HG02938 (cell line): ENCODE results near the gene NPBWR2.
"Not testable (repeated sequence)": the region's sequence is repeated elsewhere in the genome, so short reads cannot be mapped to it uniquely, and the experiment has no call there.

ENCODE experiments used
- ATAC-seq: cut with Tn5 transposase; IDR thresholded peaks from one replicate; pipeline ENCODE4 v1.9.1; 2021; ENCODE audit warnings: mild to moderate bottlenecking, moderate library complexity; ENCODE audit not compliant: unreplicated experiment

NPBWR2 gene

GRCh38 chr20:64119681-64120341, 12.4 kb upstream of the NPBWR2 start:
- ATAC-seq: no peak

GRCh38 chr20:64119301-64119680, 11.9 kb upstream of the NPBWR2 start:
- ATAC-seq: no peak

- not testable (repeated sequence) for ATAC-seq
Observed at GRCh38 chr20:64117432-64117777, 10.0 kb upstream of the NPBWR2 start.

GRCh38 chr20:64116541-64117431, 9.4 kb upstream of the NPBWR2 start:
- no peak for ATAC-seq

- ATAC-seq: no peak
Observed at GRCh38 chr20:64116016-64116415, 8.7 kb upstream of the NPBWR2 start.

- no peak for ATAC-seq
Observed at GRCh38 chr20:64115171-64115911, 8.0 kb upstream of the NPBWR2 start.

GRCh38 chr20:64114356-64114971, 7.1 kb upstream of the NPBWR2 start:
- ATAC-seq: no peak

GRCh38 chr20:64113796-64114355, 6.5 kb upstream of the NPBWR2 start:
- ATAC-seq: no peak

- no peak for ATAC-seq
Observed at GRCh38 chr20:64113444-64113775, 6.0 kb upstream of the NPBWR2 start.

GRCh38 chr20:64112691-64113443, 5.5 kb upstream of the NPBWR2 start:
- ATAC-seq: no peak

- no peak for ATAC-seq
Observed at GRCh38 chr20:64111841-64112641, 4.7 kb upstream of the NPBWR2 start.

GRCh38 chr20:64110411-64111068, 3.2 kb upstream of the NPBWR2 start:
- ATAC-seq: no peak

- ATAC-seq: no peak
Observed at GRCh38 chr20:64109831-64110391, 2.5 kb upstream of the NPBWR2 start.

GRCh38 chr20:64108731-64109681, 1.6 kb upstream of the NPBWR2 start:
- ATAC-seq: no peak

GRCh38 chr20:64107736-64108457, 532 bp upstream of the NPBWR2 start:
- ATAC-seq: no peak

- ATAC-seq: no peak
Observed at GRCh38 chr20:64106435-64106961, 867 bp downstream of the NPBWR2 start.
